Choroid plexus epithelial cell (primary cell): ENCODE results near the gene TSPAN5.

ENCODE experiments used
- DNase-seq: peaks from one replicate; pipeline ENCODE4 v3.0.0-alpha.2; 2010; ENCODE audit warnings: low read depth
- H3K4me3 ChIP-seq: 2 replicates; pipeline ENCODE4 v1.5.1; 2011; ENCODE audit warnings: low read depth, mild to moderate bottlenecking, control low read depth, low read length, moderate library complexity
- CTCF ChIP-seq: conservative IDR thresholded peaks from 2 replicates; pipeline ENCODE4 v1.5.1; 2011; ENCODE audit warnings: low read depth, mild to moderate bottlenecking, control low read depth, inconsistent platforms, low read length, moderate library complexity

Gene TSPAN5

GRCh38 chr4:98602270-98602669, 56.1 kb downstream of the TSPAN5 start:
- H3K4me3 ChIP-seq = no peak overlapping the region
- DNase-seq = no peak
- TF ChIP-seq CTCF = no peak

- DNase-seq = peak; percentile 66
- H3K4me3 ChIP-seq = no peak overlapping the region
- peak; percentile 35 for TF ChIP-seq CTCF
Observed at GRCh38 chr4:98601708-98602107, 56.7 kb downstream of the TSPAN5 start.

GRCh38 chr4:98599617-98600205, 58.7 kb downstream of the TSPAN5 start:
- no peak for TF ChIP-seq CTCF
- no peak for DNase-seq
- no peak overlapping the region for H3K4me3 ChIP-seq

- TF ChIP-seq CTCF = no peak
- no peak for DNase-seq
- no peak overlapping the region for H3K4me3 ChIP-seq
Observed at GRCh38 chr4:98586962-98587354, 71.5 kb downstream of the TSPAN5 start.

GRCh38 chr4:98586291-98586961, 72.0 kb downstream of the TSPAN5 start:
- no peak for DNase-seq
- no peak for TF ChIP-seq CTCF
- no peak overlapping the region for H3K4me3 ChIP-seq

- DNase-seq = no peak
- H3K4me3 ChIP-seq = no peak overlapping the region
- no peak for TF ChIP-seq CTCF
Observed at GRCh38 chr4:98585596-98585995, 72.8 kb downstream of the TSPAN5 start.

GRCh38 chr4:98584265-98584664, 74.1 kb downstream of the TSPAN5 start:
- no peak for TF ChIP-seq CTCF
- peak; percentile 33 for DNase-seq
- H3K4me3 ChIP-seq = no peak overlapping the region
